Endothelial cell of umbilical vein (primary cell): Measurements from ENCODE around the gene PAQR4.

ENCODE experiments used
- CTCF ChIP-seq, 2 donors: IDR thresholded peaks; 1 replicate in 1 of 2; 2 replicates in 1 of 2; pipeline ENCODE4 v1.5.1; 2011; ENCODE audit warnings: low read length in 2 of 2, mild to moderate bottlenecking in 2 of 2, moderate library complexity in 2 of 2, control low read depth in 1 of 2, inconsistent platforms in 1 of 2, low read depth in 1 of 2; ENCODE audit not compliant: insufficient read depth in 1 of 2; ENCODE audit errors: extremely low read depth in 1 of 2
- EZH2 ChIP-seq: IDR thresholded peaks from 2 replicates; pipeline ENCODE4 v1.6.1; 2012; ENCODE audit warnings: borderline replicate concordance, low read depth, mild to moderate bottlenecking, moderate library complexity, low read length, inconsistent platforms; ENCODE audit not compliant: severe bottlenecking
- GATA2 ChIP-seq: IDR thresholded peaks from 2 replicates; pipeline ENCODE4 v1.7.0; 2011; ENCODE audit warnings: low read depth, mild to moderate bottlenecking, moderate library complexity, mixed read lengths, low read length; ENCODE audit not compliant: insufficient read length, insufficient read depth
- JUN ChIP-seq: IDR thresholded peaks from 2 replicates; pipeline ENCODE4 v1.6.1; 2011; ENCODE audit warnings: borderline replicate concordance, low read depth; ENCODE audit not compliant: insufficient read length, insufficient read depth
- MAX ChIP-seq: IDR thresholded peaks from 2 replicates; pipeline ENCODE4 v1.6.1; 2011; ENCODE audit not compliant: insufficient read depth, insufficient read length
- MYC ChIP-seq: IDR thresholded peaks from one replicate; pipeline ENCODE4 v1.6.1; 2011; ENCODE audit warnings: mild to moderate bottlenecking, low read depth, low read length
- POLR2A ChIP-seq: IDR thresholded peaks from 2 replicates; pipeline ENCODE4 v1.6.1; 2012; ENCODE audit warnings: low read depth, mild to moderate bottlenecking, control low read depth, low read length
- POLR2AphosphoS5 ChIP-seq: IDR thresholded peaks from 2 replicates; pipeline ENCODE4 v1.6.1; 2012; ENCODE audit warnings: low read depth, mild to moderate bottlenecking, control low read depth, low read length, moderate library complexity; ENCODE audit not compliant: insufficient read depth

GRCh38 chr16:2923481-2923880 lies 45.7 kb upstream of the PAQR4 start:
- TF ChIP-seq POLR2A (no peak), CTCF (IDR thresholded peaks at IDR 0.05; ENCODE audit: extremely low read depth in 1 of 2, insufficient read depth in 1 of 2, low read depth in 1 of 2, low read length in 2 of 2) (no peak), EZH2 (no peak), MAX (no peak), POLR2AphosphoS5 (no peak), GATA2 (no peak), JUN (no peak), MYC (no peak)
